GM12892 (cell line): ENCODE measurements around the gene LYRM1.

Experiments
- POLR2A ChIP-seq: IDR thresholded peaks from 2 replicates; pipeline ENCODE4 v1.6.1; 2011; ENCODE audit warnings: low read depth, low read length, control low read depth
- POLR2AphosphoS5 ChIP-seq: IDR thresholded peaks from 2 replicates; pipeline ENCODE4 v1.6.1; 2011; ENCODE audit warnings: low read depth, low read length, control low read depth

- TF ChIP-seq POLR2A: no peak; the same call in 1 of the 2 replicates
- TF ChIP-seq POLR2AphosphoS5: no peak
These were observed 1.9 kb downstream of the LYRM1 start for GRCh38 chr16:20902426-20902825.
